GM21825 (cell line): ENCODE results near the gene TUBAL3.
"Not testable (repeated sequence)": the region's sequence is repeated elsewhere in the genome, so short reads cannot be mapped to it uniquely, and the experiment has no call there.

ENCODE experiments used
- ATAC-seq: cut with Tn5 transposase; IDR thresholded peaks from one replicate; pipeline ENCODE4 v1.9.1; 2021; ENCODE audit warnings: mild to moderate bottlenecking, moderate library complexity; ENCODE audit not compliant: unreplicated experiment

Gene TUBAL3

GRCh38 chr10:5424751-5425150, 20.1 kb upstream of the TUBAL3 start:
- ATAC-seq, result no peak

GRCh38 chr10:5423771-5424170, 19.1 kb upstream of the TUBAL3 start:
- ATAC-seq, result no peak

DNA sequence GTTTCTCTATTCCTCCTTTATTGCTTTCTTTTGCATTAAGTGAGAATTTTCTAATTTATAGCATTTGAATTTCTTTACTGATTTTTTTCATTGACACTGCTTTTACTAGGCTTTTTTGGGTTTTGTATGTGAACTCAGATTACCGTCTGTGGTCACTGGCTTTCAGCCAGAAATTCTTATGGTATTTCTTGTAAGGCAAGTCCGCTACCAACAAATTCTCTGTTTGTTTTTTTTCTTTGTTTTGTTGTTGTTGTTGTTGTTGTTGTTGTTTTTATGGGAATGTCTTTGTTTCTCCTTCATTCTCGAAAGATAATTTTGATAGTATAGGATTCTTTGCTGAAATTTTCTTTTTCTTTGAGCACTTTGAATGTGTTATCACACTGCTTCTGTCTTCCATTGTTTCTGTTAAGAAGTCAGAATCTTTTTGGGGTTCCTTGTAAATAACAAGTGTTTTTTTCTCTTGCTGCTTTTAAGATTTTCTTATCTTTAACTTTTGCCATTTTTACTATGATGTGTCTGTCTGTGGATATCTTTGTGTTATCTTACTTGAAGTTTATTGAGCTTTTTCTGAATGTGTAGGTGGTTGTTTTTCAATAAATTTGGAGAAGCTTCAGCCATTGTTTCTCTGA, 15.0 kb upstream of the TUBAL3 start:
- no peak for ATAC-seq

GRCh38 chr10:5418584-5418983, 14.0 kb upstream of the TUBAL3 start:
- no peak for ATAC-seq

DNA sequence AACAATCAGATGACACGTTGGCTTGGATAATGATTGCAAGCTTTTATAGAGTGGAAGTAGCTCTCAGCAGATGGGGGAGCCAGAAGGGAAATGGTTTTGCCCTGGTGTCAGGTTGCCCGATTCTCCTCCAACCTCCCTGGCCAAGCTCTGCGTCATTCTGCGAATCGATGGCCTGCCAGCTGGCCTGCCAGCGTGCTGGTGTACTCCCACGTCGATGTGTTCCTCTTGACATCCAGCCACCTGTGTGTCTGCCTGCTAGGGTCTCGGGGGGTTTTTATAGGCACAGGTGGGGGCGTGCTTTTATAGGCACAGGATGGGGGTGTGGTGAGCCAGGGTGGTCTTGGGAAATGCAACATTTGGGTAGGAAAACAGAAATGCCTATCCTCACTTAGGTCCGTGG, 12.4 kb upstream of the TUBAL3 start:
- ATAC-seq, result no peak

- no peak for ATAC-seq
Observed at GRCh38 chr10:5413012-5413938, 8.6 kb upstream of the TUBAL3 start.

GRCh38 chr10:5412277-5412941, 7.8 kb upstream of the TUBAL3 start, which contains the start of gene NET1:
TSS of gene NET1 (plus strand) at chr10:5412557. CDS start at chr10:5412693, 136 bp downstream.
- peak; percentile 99 for ATAC-seq

DNA sequence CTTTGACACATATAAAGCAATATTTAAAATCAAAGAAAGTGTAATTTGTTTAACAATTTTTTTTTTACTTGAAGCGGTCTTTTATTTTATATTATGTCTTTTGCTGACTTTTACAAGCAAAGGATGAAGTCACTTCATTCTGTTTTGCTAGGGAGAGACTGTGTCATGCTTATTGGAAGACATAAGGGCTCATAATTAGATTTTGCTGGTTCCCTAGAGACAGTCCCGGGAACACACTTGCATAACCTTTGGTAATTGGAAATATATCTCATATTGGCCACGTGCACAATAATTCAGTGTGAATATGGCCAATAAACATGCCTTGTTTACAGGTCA, 7.3 kb upstream of the TUBAL3 start:
- ATAC-seq, result no peak

DNA sequence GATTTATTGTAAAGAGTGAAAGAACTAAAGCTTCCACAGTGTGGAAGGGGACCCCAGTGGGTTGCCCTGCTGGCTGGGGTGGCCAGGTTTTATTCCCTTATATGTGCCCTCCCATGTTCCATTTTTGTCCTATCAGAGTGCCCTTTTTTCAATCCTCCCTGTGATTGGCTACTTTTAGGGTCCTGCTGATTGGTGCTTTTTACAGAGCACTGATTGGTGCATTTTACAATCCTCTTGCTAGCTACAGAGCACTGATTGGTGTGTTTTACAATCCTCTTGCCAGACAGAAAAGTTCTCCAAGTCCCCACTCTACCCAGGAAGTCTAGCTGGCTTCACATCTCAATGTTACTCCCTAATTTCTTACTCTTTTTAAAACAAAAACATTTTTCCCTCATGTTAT, 6.2 kb upstream of the TUBAL3 start:
- ATAC-seq, result not testable (repeated sequence)

DNA sequence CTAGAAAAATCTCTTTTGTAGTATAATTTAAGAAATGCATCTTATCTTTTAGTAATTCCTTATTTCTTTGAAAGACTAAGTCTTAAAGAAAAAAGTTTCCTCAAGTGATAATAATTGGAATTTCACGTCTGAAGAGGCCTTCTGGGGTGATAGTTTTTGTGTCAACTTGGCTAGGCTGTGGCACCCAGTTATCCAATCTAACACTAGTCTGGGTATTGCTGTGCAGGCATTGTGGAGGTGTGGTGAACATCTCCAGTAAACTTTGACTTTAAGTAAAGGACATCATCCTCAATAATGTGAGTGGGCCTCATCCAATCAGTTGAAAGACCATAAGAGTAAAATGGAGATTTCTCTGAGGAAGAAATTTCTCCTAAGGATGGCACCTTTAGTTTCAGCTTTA, 2.3 kb upstream of the TUBAL3 start:
- ATAC-seq, result no peak

DNA sequence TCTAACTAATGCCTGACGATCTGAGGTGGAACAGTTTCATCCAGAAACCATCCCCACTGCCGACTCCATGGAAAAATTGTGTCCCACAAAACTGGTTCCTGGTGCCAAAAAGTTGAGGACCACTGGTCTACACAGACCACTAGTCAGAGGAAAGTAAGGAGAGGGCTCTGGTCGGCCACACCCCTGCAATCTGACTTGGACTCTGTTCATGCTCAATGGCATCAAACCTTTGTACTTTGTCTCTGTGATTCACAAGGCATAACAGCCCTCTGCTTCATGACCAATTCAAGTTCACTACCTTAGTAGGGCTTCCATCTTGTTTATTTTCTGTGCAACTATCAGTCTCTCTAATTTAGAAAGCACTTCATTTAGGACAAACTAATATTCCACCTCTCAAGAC, 1.8 kb downstream of the TUBAL3 start:
- ATAC-seq, result no peak

GRCh38 chr10:5400468-5401240, 4.0 kb downstream of the TUBAL3 start:
- no peak for ATAC-seq

DNA sequence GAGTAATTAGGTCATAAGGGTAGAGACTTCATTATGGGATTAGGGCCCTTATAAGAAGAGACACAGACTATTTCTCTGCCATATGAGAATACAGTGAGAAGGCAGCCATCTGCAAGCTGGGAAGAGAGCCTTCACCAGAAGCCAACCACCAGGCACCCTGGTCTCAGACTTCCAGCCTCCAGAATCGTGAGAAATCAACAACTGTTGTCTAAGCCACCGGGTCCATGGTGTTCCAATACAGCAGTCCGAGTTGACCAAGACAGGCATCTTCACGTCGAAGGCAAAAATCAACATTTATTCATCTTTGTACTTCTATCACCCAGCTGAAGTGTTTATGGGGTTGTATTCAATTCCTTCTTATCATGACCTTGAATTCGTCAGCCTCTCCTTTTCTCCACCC, 5.3 kb downstream of the TUBAL3 start:
- ATAC-seq, result no peak

DNA sequence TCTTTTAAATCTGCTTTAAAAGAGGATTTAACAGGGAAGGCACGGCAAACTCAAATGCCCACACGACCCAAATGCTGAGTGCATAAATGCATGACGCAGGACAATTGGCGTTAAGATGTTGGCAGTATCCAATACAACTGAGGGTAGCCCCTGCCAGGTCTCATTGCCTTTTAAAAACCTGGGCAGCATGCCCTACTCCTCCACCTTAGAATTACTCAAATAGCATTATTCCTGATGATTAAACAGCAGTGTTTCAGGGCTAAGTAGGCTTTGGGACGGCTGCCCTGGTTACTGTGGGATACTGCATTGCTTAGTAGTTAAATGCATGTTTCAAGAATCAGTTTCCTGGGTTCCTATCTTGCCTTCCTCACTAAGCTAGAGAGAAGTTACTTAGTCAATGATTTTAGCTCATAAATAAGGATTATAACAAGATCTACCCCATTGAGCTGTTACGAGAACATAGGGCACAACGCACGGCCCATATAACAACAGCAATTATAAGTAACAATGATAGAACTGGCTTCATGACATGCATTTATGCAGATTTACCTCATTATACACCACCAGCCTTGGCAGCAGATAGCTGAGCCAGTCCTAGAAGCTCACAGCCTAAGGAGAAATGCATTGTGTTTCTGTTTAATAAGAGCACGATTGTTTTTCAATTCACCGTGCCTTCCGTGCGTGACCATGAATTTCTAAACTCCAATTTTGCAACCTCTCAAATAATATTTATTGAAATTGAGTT, 7.9 kb downstream of the TUBAL3 start:
- ATAC-seq, result no peak

DNA sequence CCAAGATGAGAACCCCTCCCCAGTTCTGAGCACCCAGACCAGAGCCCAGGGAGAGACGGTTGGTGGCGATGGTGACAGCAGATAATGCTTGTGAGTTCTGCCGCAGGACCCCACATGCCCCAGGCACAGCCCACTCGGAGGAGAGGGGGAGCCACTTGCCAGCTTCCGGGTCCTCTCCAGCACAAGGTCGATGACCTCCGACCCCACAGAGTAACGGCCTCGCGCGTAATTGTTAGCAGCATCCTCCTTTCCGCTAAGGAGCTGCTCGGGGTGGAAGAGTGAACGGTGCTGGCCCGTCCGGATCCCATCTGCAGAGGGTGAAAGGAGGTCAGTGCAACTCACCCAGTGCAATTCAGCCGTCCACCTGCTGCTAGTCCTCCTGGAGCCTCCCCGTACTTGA, 9.5 kb downstream of the TUBAL3 start:
- no peak for ATAC-seq

DNA sequence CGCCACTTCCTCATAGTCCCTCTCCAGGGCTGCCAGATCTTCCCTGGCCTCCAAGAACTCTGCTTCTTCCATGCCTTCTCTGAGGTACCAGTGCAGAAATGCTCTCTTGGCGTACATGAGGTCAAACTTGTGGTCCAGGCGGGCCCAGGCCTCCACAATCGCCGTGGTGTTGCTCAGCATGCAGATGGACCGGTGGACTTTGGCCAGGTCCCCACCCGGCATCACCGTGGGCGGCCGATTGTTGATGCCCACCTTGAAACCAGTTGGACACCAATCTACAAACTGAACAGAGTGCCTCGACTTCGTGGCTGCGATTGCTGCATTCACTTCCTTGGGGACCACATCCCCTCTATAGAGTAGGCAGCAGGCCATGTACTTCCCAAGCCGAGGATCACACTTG, 11.1 kb downstream of the TUBAL3 start:
- no peak for ATAC-seq

DNA sequence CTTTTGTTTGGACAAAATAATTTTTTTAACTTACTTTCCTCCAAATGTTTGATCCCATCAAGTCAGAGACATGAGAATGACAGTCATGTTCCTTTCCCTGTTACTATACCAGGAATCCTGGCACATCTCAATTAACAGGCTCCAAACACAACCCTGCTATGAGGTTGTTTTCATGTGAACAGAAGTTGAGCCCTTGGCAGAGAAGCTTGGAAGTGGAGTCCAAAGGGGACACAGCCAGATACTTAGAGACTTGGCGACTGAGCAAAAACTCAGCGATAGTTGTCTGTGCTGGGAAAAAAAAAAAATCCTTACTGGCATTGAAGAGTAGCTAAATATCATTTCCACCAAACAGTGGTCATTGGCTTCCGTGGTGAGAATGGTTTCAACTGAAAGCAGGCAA, 12.8 kb downstream of the TUBAL3 start:
- no peak for ATAC-seq

- no peak for ATAC-seq
Observed at GRCh38 chr10:5390607-5391205, 13.9 kb downstream of the TUBAL3 start.

DNA sequence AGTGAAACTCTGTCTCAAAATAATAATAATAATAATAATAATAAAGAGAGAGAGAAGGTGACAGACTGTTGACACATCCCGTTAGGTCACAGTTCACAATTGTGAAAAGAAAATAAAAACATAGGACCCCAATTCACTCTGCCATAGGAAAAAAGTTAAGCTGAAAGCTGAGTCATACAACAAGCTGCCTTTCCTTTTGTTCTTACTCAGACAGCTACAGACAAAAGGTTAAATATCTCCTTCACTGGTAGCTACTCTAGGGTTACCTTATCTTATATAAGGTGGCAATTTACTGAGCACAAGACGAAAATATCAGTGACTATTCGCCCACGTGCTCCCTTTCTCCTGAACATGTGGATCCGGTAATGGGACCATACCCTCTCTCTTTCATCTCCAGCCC, 17.5 kb downstream of the TUBAL3 start:
- ATAC-seq, result no peak

DNA sequence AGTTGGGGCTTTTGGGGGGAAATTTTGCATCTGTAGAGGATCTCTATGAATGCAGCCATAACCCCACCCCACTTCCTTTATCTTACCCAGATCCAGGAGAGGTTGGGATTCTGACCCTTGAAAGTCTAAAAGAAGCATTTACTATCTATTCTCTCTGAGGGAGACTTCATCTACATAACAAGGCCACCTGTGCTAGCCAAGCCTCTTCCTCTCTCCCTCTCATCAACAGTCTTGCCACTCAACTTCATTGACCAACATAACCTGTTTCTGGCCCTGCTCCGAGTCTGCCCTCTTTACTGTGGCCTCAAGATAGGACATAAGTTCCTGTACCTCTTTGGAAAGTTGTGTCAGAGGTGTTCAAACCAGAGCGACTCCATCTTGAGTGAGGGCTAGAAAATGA, 19.4 kb downstream of the TUBAL3 start:
- ATAC-seq, result no peak
